Stimulated activated CD4-positive, alpha-beta T cell treated with anti-CD3 and anti-CD28 coated beads, Interleukin-12 subunit alpha, Interleukin-12 subunit beta, amount 100 ng/mL, for 48 hours (primary cell): Measurements from ENCODE around the gene BTN1A1.
"Not testable (repeated sequence)": the region's sequence is repeated elsewhere in the genome, so short reads cannot be mapped to it uniquely, and the experiment has no call there.

Experiments
- DNase-seq, 3 donors: peaks; one replicate each; pipeline ENCODE4 v3.0.0-alpha.2; 2020; ENCODE audit warnings: low read depth in 2 of 3, low spot score in 1 of 3

The BTN1A1 gene

GRCh38 chr6:26536571-26537159, 36.6 kb downstream of the BTN1A1 start:
- no peak for DNase-seq

GRCh38 chr6:26537160-26537845, 37.2 kb downstream of the BTN1A1 start:
- DNase-seq: peak; percentile 83 to 94 (median 93)

GRCh38 chr6:26537846-26538571, 37.9 kb downstream of the BTN1A1 start, which contains the start of gene HMGN4:
Gene HMGN4 (plus strand): TSS chr6:26538366. CDS start chr6:26545207, 6,841 bp downstream.
- DNase-seq: peak; percentile 75 to 87 (median 80)

- no peak for DNase-seq
These were observed 38.4 kb downstream of the BTN1A1 start for GRCh38 chr6:26538572-26538902.

- no peak for DNase-seq
These were observed 39.0 kb downstream of the BTN1A1 start for GRCh38 chr6:26539071-26539615.

- DNase-seq: no peak
These were observed 41.5 kb downstream of the BTN1A1 start for GRCh38 chr6:26541579-26541978.

- no peak for DNase-seq
These were observed 43.9 kb downstream of the BTN1A1 start for GRCh38 chr6:26543953-26544352.

GRCh38 chr6:26544473-26544872, 44.4 kb downstream of the BTN1A1 start:
- no peak for DNase-seq

- DNase-seq: no peak
These were observed 45.5 kb downstream of the BTN1A1 start for GRCh38 chr6:26545627-26546026.

GRCh38 chr6:26547363-26547762, 47.3 kb downstream of the BTN1A1 start:
- not testable (repeated sequence) for DNase-seq

- peak; percentile 31 to 63 (median 45) for DNase-seq
These were observed 50.3 kb downstream of the BTN1A1 start for GRCh38 chr6:26550250-26550993.

GRCh38 chr6:26552205-26552604, 52.1 kb downstream of the BTN1A1 start:
- no peak for DNase-seq

- DNase-seq: no peak
These were observed 52.6 kb downstream of the BTN1A1 start for GRCh38 chr6:26552640-26553188.

GRCh38 chr6:26553264-26553634, 53.1 kb downstream of the BTN1A1 start:
- DNase-seq: peak; percentile 65 to 94 (median 70)

GRCh38 chr6:26553635-26554446, 53.7 kb downstream of the BTN1A1 start:
- DNase-seq: peak; percentile 70 to 93 (median 77)

- no peak for DNase-seq
These were observed 54.3 kb downstream of the BTN1A1 start for GRCh38 chr6:26554447-26554696.

- peak in 2 of 3 donors; percentile 59 to 65 for DNase-seq
These were observed 54.8 kb downstream of the BTN1A1 start for GRCh38 chr6:26554697-26555504.

- DNase-seq: no peak
These were observed 55.6 kb downstream of the BTN1A1 start for GRCh38 chr6:26555505-26556262.
